ENCODE results near the gene NDUFAF4. TPM values are rescaled to one million over a fixed set of nuclear protein-coding genes. Genes with fewer than 3 reads are reported as not detected.

The NDUFAF4 gene
- total and polyA plus RNA-seq, 2 of the 8 experiments (the other 6 are each of a cell fraction or from before 2014, with no cell fraction given): 21.9 to 84.4 TPM

GRCh38 chr6:96947055-96947454, 49.4 kb upstream of the NDUFAF4 start:
- no peak for FAIRE-seq
- Histone ChIP-seq H3K18ac (ENCODE audit: extremely low read depth, low read length) (no peak overlapping the region), H4K8ac (ENCODE audit: extremely low read depth, insufficient read depth, low read length) (no peak overlapping the region), H2BK20ac (ENCODE audit: low read length) (no peak overlapping the region), H2BK12ac (ENCODE audit: low read depth, low read length) (no peak overlapping the region), H3K27ac (ENCODE audit: low read depth, low read length) (no peak overlapping the region), H2AFZ (ENCODE audit: low read length) (no peak overlapping the region), H3K79me2 (ENCODE audit: control insufficient read depth in 1 of 2, insufficient read depth in 2 of 2, low read length in 2 of 2) (no peaks in the 10 kb centered on the region), H3K4ac (replicated peaks; ENCODE audit: insufficient read length, low read depth, low read length) (no peak overlapping the region), H2AK5ac (ENCODE audit: low read depth, low read length) (no peak overlapping the region), H2BK5ac (ENCODE audit: low read depth, low read length) (no peak overlapping the region), H3K23me2 (ENCODE audit: low read depth, low read length) (no peaks in the 10 kb centered on the region; the same call in 1 of the 2 replicates), H3K4me1 (replicated peaks in 1 of 4; ENCODE audit: control insufficient read depth in 3 of 4, insufficient read depth in 4 of 4, low read length in 3 of 4) (no peaks in the 10 kb centered on the region), H2BK120ac (replicated peaks; ENCODE audit: low read depth, low read length) (no peak overlapping the region), H3K4me2 (ENCODE audit: insufficient read depth in 1 of 2, low read depth in 2 of 2, low read length in 2 of 2) (no peak overlapping the region), H3K56ac (replicated peaks; ENCODE audit: insufficient read length, low read depth, low read length) (no peak overlapping the region), H3K4me3 (ENCODE audit: extremely low read depth in 1 of 4, insufficient read depth in 2 of 4, low read depth in 3 of 4, low read length in 4 of 4) (no peak overlapping the region), H3K23ac (ENCODE audit: insufficient read length) (no peak overlapping the region), H3K79me1 (ENCODE audit: low read depth, low read length) (no peaks in the 10 kb centered on the region), H4K5ac (ENCODE audit: insufficient read length, low read depth, low read length) (no peak overlapping the region), H3K27me3 (replicated peaks in 1 of 4; ENCODE audit: control insufficient read depth in 3 of 4, extremely low read depth in 1 of 4, insufficient read depth in 3 of 4, low read length in 3 of 4) (peaks cover 0 to 1% (median 0%) of the 10 kb centered on the region in 4 experiments; a peak in 1 of 7 replicates), H3K9me3 (ENCODE audit: insufficient read depth in 2 of 2, low read depth in 1 of 2, low read length in 1 of 2) (no peaks in the 10 kb centered on the region), H3K9ac (replicated peaks in 1 of 4; ENCODE audit: extremely low read depth in 1 of 4, low read depth in 3 of 4, low read length in 3 of 4) (no peak overlapping the region), H3K36me3 (ENCODE audit: control insufficient read depth in 2 of 4, insufficient read depth in 4 of 4, low read length in 3 of 4) (no peaks in the 10 kb centered on the region), H4K20me1 (replicated peaks in 1 of 2; ENCODE audit: control insufficient read depth in 1 of 2, insufficient read depth in 2 of 2, low read length in 2 of 2) (no peaks in the 10 kb centered on the region), H3K14ac (ENCODE audit: insufficient read length) (no peak overlapping the region), H2BK15ac (ENCODE audit: low read length) (no peak overlapping the region), H4K91ac (replicated peaks; ENCODE audit: insufficient read length, low read length) (no peak overlapping the region)
- 95% methylated on average over 3 of the region's 3 CpGs; no CpG with 5 or more reads in 1 of the 2 experiments for WGBS, 2 experiments (ENCODE audit: extremely low coverage in 1 of 2, insufficient coverage in 1 of 2, insufficient read length in 1 of 2, insufficient replicate concordance in 2 of 2, low coverage in 1 of 2, low lambda C conversion rate in 2 of 2, missing lambda C conversion rate in 1 of 2)
- ChIA-PET CTCF (ENCODE audit: partially characterized antibody) (interaction anchor here (1.6 kb wide), 1 partner anchor 13 kb away, joined by 3 read pairs; no protein-coding TSS in a partner anchor), POLR2A (ENCODE audit: partially characterized antibody) (no interaction called here)
- TF ChIP-seq SP1 (IDR thresholded peaks at IDR 0.05; ENCODE audit: low read depth, low read length): no peak
- no peak for TF ChIP-seq SP2 (IDR thresholded peaks at IDR 0.05; ENCODE audit: low read length)
- no peak for TF ChIP-seq NRF1 (IDR thresholded peaks at IDR 0.05; ENCODE audit: low read depth, low read length)
- TF ChIP-seq BACH1 (IDR thresholded peaks at IDR 0.05; ENCODE audit: low read length): no peak
- no peak for TF ChIP-seq RAD21 (IDR thresholded peaks at IDR 0.05 in 1 of 2, conservative IDR thresholded peaks at IDR 0.05 in 1 of 2; ENCODE audit: low read depth in 2 of 2, low read length in 2 of 2)
- no peak for TF ChIP-seq MAFK (IDR thresholded peaks at IDR 0.05; ENCODE audit: low read depth, low read length)
- TF ChIP-seq NANOG (IDR thresholded peaks at IDR 0.05; ENCODE audit: insufficient read depth, low read depth, low read length, poor library complexity, severe bottlenecking): no peak
- no peak for TF ChIP-seq POLR2A (IDR thresholded peaks at IDR 0.05; ENCODE audit: control extremely low read depth in 1 of 2, low read depth in 2 of 2, low read length in 2 of 2)
- TF ChIP-seq ZNF274 (IDR thresholded peaks at IDR 0.05; ENCODE audit: borderline replicate concordance, extremely low read depth, low read length): no peak
- no peak for TF ChIP-seq SIN3A (conservative IDR thresholded peaks at IDR 0.05 in 1 of 2, IDR thresholded peaks at IDR 0.05 in 1 of 2; ENCODE audit: low read depth in 1 of 2, low read length in 2 of 2)
- no peak for TF ChIP-seq ASH2L (IDR thresholded peaks at IDR 0.05; ENCODE audit: low read length)
- no peak for DNase-seq (ENCODE audit: low read depth in 1 of 2, low spot score in 2 of 2)

Measured in H1 (cell line).